GM12878 (cell line): ENCODE data around the gene SCAP. TPM values are rescaled to one million over a fixed set of nuclear protein-coding genes. Genes with fewer than 3 reads are reported as not detected.

ENCODE experiments used
- ATAC-seq: fragments of 200-7000 bp; cut with Tn5 transposase; 3 replicates; pipeline ENCODE4 v1.9.1; 2020; ENCODE audit warnings: mild to moderate bottlenecking, moderate library complexity
- BruUV-seq: library from RNA; stranded (reverse); fragments of 400-500 nt; replicated peaks from 2 replicates; lab custom pipeline; 2021; lab: Mats Ljungman, UMichigan
- CTCF ChIA-PET: fragments of 300-600 bp; sonication (Branson Sonifier 250); formaldehyde crosslinking; extraction: SDS; loops from one replicate; lab custom pipeline; 2021; ENCODE audit warnings: inconsistent platforms; lab: Yijun Ruan, JAX
- POLR2A ChIA-PET: fragments of 350-600 bp; formaldehyde crosslinking; extraction: SDS; loops from one replicate; lab custom pipeline; 2021; ENCODE audit warnings: inconsistent platforms; lab: Charles Lee
- RAD21 ChIA-PET: fragments of 300-600 bp; sonication (Branson Sonifier 250); formaldehyde crosslinking; loops from one replicate; lab custom pipeline; 2023; ENCODE audit warnings: antibody characterized with exemption; ENCODE audit not compliant: unreplicated experiment; lab: Charles Lee
- SMC1A ChIA-PET: fragments of 300-600 bp; sonication (Branson Sonifier 250); formaldehyde crosslinking; loops from one replicate; lab custom pipeline; 2023; ENCODE audit not compliant: unreplicated experiment, uncharacterized antibody; lab: Charles Lee
- DNase-seq: peaks from one replicate; pipeline ENCODE4 v3.0.0-alpha.2; 2011; ENCODE audit warnings: low read depth, low spot score
- FAIRE-seq: peaks from 3 replicates; lab custom pipeline; 2011; peaks lifted over from hg19 to GRCh38; lab: Jason Lieb, UNC
- H2AFZ ChIP-seq: 2 replicates; pipeline ENCODE4 v1.6.0; 2011; ENCODE audit warnings: low read depth, low read length, control low read depth; ENCODE audit not compliant: control insufficient read depth
- H3K27ac ChIP-seq: 2 replicates; pipeline ENCODE4 v1.5.1; 2011; ENCODE audit warnings: control low read depth; ENCODE audit not compliant: control insufficient read depth, insufficient read depth
- H3K27me3 ChIP-seq, 2 experiments: replicated peaks in 1 of 2; 2 replicates each; pipeline versions ENCODE4 v1.6.0 to v1.6.1; 2011; ENCODE audit warnings: low read length in 1 of 2; ENCODE audit not compliant: control insufficient read depth in 2 of 2, insufficient read depth in 2 of 2
- H3K36me3 ChIP-seq, 2 experiments: 2 replicates each; pipeline ENCODE4 v1.5.1; 2011; ENCODE audit warnings: low read length in 1 of 2; ENCODE audit not compliant: control insufficient read depth in 2 of 2, insufficient read depth in 2 of 2
- H3K4me1 ChIP-seq: 2 replicates; pipeline ENCODE4 v1.6.1; 2011; ENCODE audit warnings: mild to moderate bottlenecking, low read length, moderate library complexity, mixed read lengths; ENCODE audit not compliant: control insufficient read depth, insufficient read depth
- H3K4me2 ChIP-seq: 2 replicates; pipeline ENCODE4 v1.6.0; 2011; ENCODE audit warnings: control low read depth; ENCODE audit not compliant: control insufficient read depth, insufficient read depth
- H3K4me3 ChIP-seq: fragments of 200-600 bp; sonication (generic); 2 replicates; pipeline ENCODE4 v1.5.1; 2016
- H3K79me2 ChIP-seq: 2 replicates; pipeline ENCODE4 v1.6.0; 2011; ENCODE audit warnings: low read length; ENCODE audit not compliant: control insufficient read depth, insufficient read depth
- H3K9ac ChIP-seq: 2 replicates; pipeline ENCODE4 v1.8.0; 2011; ENCODE audit warnings: low read length, control low read depth, mixed read lengths; ENCODE audit not compliant: control insufficient read depth, insufficient read depth
- H3K9me3 ChIP-seq: replicated peaks from 3 replicates; pipeline ENCODE4 v1.5.1; 2011; ENCODE audit warnings: mild to moderate bottlenecking, low read length; ENCODE audit not compliant: control insufficient read depth, insufficient read depth
- H4K20me1 ChIP-seq: 2 replicates; pipeline ENCODE4 v1.6.0; 2011; ENCODE audit not compliant: control insufficient read depth, insufficient read depth
- CEBPB ChIP-seq, 2 experiments: fragments of 150-350 bp in 1 of 2; IDR thresholded peaks; 2 replicates each; pipeline ENCODE4 v1.6.1; 2012 to 2014; ENCODE audit warnings: low read depth in 2 of 2, low read length in 2 of 2, borderline replicate concordance in 1 of 2, inconsistent platforms in 1 of 2
- CHD4 ChIP-seq: fragments of 200-600 bp; sonication (generic); IDR thresholded peaks from 2 replicates; pipeline ENCODE4 v1.6.1; 2016; ENCODE audit warnings: mild to moderate bottlenecking
- EZH2 ChIP-seq: IDR thresholded peaks from 2 replicates; pipeline ENCODE4 v1.6.1; 2012; ENCODE audit warnings: low read depth, mild to moderate bottlenecking, control low read depth, inconsistent platforms, low read length, borderline replicate concordance; ENCODE audit not compliant: control insufficient read depth
- GATAD2B ChIP-seq: fragments of 450-650 bp; conservative IDR thresholded peaks from 2 replicates; pipeline ENCODE4 v1.6.1; 2017; ENCODE audit warnings: low read depth, mild to moderate bottlenecking, moderate library complexity
- MEF2B ChIP-seq: fragments of 450-650 bp; IDR thresholded peaks from 2 replicates; pipeline ENCODE4 v1.6.1; 2018; ENCODE audit warnings: mild to moderate bottlenecking, moderate library complexity; ENCODE audit not compliant: partially characterized antibody, poor library complexity, severe bottlenecking
- NBN ChIP-seq: fragments of 450-650 bp; IDR thresholded peaks from 2 replicates; pipeline ENCODE4 v1.6.1; 2016
- NR2C1 ChIP-seq: fragments of 450-650 bp; IDR thresholded peaks from 2 replicates; pipeline ENCODE4 v1.6.1; 2017; ENCODE audit warnings: antibody characterized with exemption, mild to moderate bottlenecking, moderate library complexity
- NR2F1 ChIP-seq: fragments of 450-650 bp; conservative IDR thresholded peaks from 2 replicates; pipeline ENCODE4 v1.6.1; 2017; ENCODE audit warnings: mild to moderate bottlenecking
- RELB ChIP-seq: fragments of 450-650 bp; IDR thresholded peaks from 2 replicates; pipeline ENCODE4 v1.6.1; 2017; ENCODE audit warnings: low read depth, mild to moderate bottlenecking, moderate library complexity
- SUPT20H ChIP-seq: IDR thresholded peaks from 2 replicates; pipeline ENCODE4 v1.6.1; 2011; ENCODE audit warnings: low read depth, mild to moderate bottlenecking, low read length, moderate library complexity, borderline replicate concordance; ENCODE audit not compliant: control insufficient read depth
- ZBTB33 ChIP-seq: fragments of 450-650 bp; IDR thresholded peaks from 2 replicates; pipeline ENCODE4 v1.6.1; 2017; ENCODE audit warnings: mild to moderate bottlenecking
- WGBS: methylation state at CpG from one replicate; pipeline ENCODE4 v1.1.6; 2016; ENCODE audit warnings: low lambda C conversion rate; ENCODE audit not compliant: insufficient replicate concordance, insufficient coverage; ENCODE audit errors: missing lambda C conversion rate; 5-methylcytosine and 5-hydroxymethylcytosine counted together
- in situ Hi-C: fragments of 300-500 bp; cut with MboI; formaldehyde crosslinking; loops from 9 replicates; pipeline ENCODE4 v1.14.3; 2018; ENCODE audit warnings: mixed read lengths
- intact Hi-C: fragments of 100-400 bp; cut with micrococcal nuclease; formaldehyde crosslinking; loops from one replicate; pipeline ENCODE4 v1.14.2; 2022; ENCODE audit not compliant: unreplicated experiment
- polyA plus RNA-seq, 11 experiments: library from polyadenylated mRNA; depleted of rRNA in 4 of 11; unstranded in 6 of 11; stranded (reverse) in 5 of 11; fragments of >200 nt; fragmentation: Nextera tagmentation in 4 of 11; fragmentation: Illumina TruSeq in 1 of 11; extraction: Ambion mirVana in 4 of 11; extraction: Trizol in 1 of 11; gene quantifications; 1 replicate in 1 of 11; 2 replicates in 10 of 11; pipeline versions ENCODE4 v1.2.1 to v1.2.3, GENCODE V29; 2011 to 2016; ENCODE audit warnings: inconsistent platforms in 2 of 11, missing spikeins in 2 of 11, low read depth in 1 of 11
- total RNA-seq, 4 experiments: library from RNA; depleted of rRNA in 3 of 4; stranded (reverse); fragments of >200 nt in 3 of 4; fragmentation: Illumina TruSeq in 1 of 4; extraction: Trizol in 1 of 4; gene quantifications; 2 replicates each; pipeline versions ENCODE4 v1.2.1 to v1.2.3, GENCODE V29; 2013 to 2021
- TF ChIP-seq, protein P1 (sequence below): fragments of 450-650 bp; formaldehyde crosslinking; IDR thresholded peaks from 2 replicates; pipeline ENCODE4 v1.4.0; 2020; ENCODE audit warnings: mild to moderate bottlenecking, moderate library complexity

The SCAP gene
- total and polyA plus RNA-seq, 10 of the 15 experiments (the other 5 are each of a cell fraction or from before 2014, with no cell fraction given): 1.5 to 64.1 (median 27.9) TPM

DNA sequence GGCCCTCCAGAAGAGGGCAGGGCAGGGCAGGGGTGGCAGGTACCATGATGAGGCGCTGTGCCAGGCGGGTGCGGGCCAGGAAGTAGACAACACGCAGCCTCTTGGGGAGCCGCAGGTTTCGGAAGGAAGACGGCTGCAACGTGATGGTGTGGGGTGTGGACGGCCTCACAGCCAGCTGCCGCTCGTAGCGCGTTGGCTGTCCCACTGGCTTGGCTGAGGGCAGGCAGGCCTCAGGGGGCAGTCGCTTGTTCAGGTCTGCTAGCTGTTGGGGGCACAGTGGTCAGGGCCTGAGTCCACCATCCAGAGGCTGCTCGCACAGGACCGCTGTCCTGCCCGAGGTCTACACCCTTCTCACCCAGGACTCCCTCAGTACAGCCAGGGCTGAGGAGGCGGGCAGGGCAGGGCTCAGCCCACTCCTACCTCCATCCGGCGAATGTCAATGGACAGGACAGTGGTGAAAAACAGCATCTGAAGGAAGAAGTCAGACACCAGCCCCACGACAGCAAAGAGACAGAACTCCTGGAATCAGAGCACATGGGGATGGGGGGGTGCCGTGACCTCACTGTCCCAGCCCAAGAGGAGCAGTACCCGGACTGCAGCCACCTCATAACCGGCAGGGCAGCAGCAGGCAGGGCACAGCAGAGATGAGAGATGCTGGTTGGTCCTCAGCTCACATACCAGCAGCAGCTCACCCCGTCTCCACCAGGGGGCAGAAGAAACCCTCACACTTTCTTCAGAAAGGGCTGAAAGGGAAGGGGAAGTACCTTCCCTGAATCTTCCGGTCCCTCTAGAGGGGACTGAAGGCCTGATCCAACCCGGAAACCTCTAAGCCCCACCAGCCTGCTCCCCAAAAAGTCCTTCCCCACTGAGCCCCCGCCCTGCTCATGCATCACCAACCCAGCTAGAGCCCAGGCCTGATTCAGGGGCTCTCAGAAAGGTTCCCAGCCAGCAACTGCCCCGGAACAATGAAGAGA lies 54.9 kb downstream of the SCAP start:
- in situ Hi-C loops: loop anchor here (5.0 kb wide), 3 partner anchors 57 to 367 kb away; partner anchors contain the start of genes ELP6 and SCAP
- peaks cover 3% of the 10 kb centered on the region; the same call in 1 of the 2 replicates for H3K4me1 ChIP-seq
- ChIA-PET CTCF (interaction anchor here (0.6 to 5.6 kb wide), 35 partner anchors 8 to 725 kb away, joined by 3 to 118 read pairs (median 5); partner anchors contain the start of genes ELP6, PTPN23 and SCAP), POLR2A (interaction anchor here (0.5 to 1.7 kb wide), 5 partner anchors 41 to 368 kb away, joined by 3 to 12 read pairs (median 4); partner anchors contain the start of genes ELP6 and SCAP), RAD21 (interaction anchor here (0.6 to 4.1 kb wide), 20 partner anchors 14 to 368 kb away, joined by 3 to 47 read pairs (median 4); partner anchors contain the start of genes ELP6, PTPN23 and SCAP), SMC1A (interaction anchor here (0.6 to 3.4 kb wide), 18 partner anchors 13 to 511 kb away, joined by 3 to 46 read pairs (median 4); partner anchors contain the start of genes ELP6, PTPN23 and SCAP)
- intact Hi-C loops: loop anchor here (1.0 to 5.0 kb wide), 3 partner anchors 56 to 367 kb away; partner anchors contain the start of gene ELP6
- no peak overlapping the region for H3K4me3 ChIP-seq
- H2AFZ ChIP-seq: peak overlapping the region; percentile 77
- peak overlapping the region; percentile 81 for H3K27ac ChIP-seq
- H3K9me3 ChIP-seq: no peaks in the 10 kb centered on the region
- DNase-seq (peak; percentile 65), ATAC-seq (peak; percentile 97), FAIRE-seq (peak; percentile 99)
- H3K79me2 ChIP-seq: no peaks in the 10 kb centered on the region; the same call in 1 of the 2 replicates
- no peaks in the 10 kb centered on the region for H3K27me3 ChIP-seq
- peak overlapping the region; percentile 54 for H3K9ac ChIP-seq
- BruUV-seq: no TSS peak
- H3K4me2 ChIP-seq: peak overlapping the region; percentile 53; the same call in 1 of the 2 replicates
- 68% methylated on average over 28 of the region's 29 CpGs for WGBS
- peaks cover 10 to 39% of the 10 kb centered on the region in 2 experiments for H3K36me3 ChIP-seq
- no peaks in the 10 kb centered on the region for H4K20me1 ChIP-seq
- TF ChIP-seq NBN (no peak), NR2F1 (no peak), EZH2 (no peak), ZBTB33 (no peak), NR2C1 (peak; percentile 80), MEF2B (no peak), RELB (peak; percentile 34; the same call in 1 of the 2 replicates), CEBPB (IDR thresholded peaks at IDR 0.05; ENCODE audit: borderline replicate concordance in 1 of 2, low read depth in 2 of 2, low read length in 2 of 2) (no peak), SUPT20H (no peak), CHD4 (no peak), GATAD2B (no peak)
- TF ChIP-seq, protein P1, sequence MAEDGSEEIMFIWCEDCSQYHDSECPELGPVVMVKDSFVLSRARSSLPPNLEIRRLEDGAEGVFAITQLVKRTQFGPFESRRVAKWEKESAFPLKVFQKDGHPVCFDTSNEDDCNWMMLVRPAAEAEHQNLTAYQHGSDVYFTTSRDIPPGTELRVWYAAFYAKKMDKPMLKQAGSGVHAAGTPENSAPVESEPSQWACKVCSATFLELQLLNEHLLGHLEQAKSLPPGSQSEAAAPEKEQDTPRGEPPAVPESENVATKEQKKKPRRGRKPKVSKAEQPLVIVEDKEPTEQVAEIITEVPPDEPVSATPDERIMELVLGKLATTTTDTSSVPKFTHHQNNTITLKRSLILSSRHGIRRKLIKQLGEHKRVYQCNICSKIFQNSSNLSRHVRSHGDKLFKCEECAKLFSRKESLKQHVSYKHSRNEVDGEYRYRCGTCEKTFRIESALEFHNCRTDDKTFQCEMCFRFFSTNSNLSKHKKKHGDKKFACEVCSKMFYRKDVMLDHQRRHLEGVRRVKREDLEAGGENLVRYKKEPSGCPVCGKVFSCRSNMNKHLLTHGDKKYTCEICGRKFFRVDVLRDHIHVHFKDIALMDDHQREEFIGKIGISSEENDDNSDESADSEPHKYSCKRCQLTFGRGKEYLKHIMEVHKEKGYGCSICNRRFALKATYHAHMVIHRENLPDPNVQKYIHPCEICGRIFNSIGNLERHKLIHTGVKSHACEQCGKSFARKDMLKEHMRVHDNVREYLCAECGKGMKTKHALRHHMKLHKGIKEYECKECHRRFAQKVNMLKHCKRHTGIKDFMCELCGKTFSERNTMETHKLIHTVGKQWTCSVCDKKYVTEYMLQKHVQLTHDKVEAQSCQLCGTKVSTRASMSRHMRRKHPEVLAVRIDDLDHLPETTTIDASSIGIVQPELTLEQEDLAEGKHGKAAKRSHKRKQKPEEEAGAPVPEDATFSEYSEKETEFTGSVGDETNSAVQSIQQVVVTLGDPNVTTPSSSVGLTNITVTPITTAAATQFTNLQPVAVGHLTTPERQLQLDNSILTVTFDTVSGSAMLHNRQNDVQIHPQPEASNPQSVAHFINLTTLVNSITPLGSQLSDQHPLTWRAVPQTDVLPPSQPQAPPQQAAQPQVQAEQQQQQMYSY: no peak
